ENCODE results near the gene SF3B4.

Gene SF3B4

GRCh38 chr1:149906570-149907075 is 21.0 kb downstream of the SF3B4 start:
- no peak for TF ChIP-seq CTCF (IDR thresholded peaks at IDR 0.05; ENCODE audit: low read depth, low read length)
- no peak for DNase-seq (ENCODE audit: extremely low read depth, low read depth)

- no peak for DNase-seq (ENCODE audit: extremely low read depth, low read depth)
- no peak for TF ChIP-seq CTCF (IDR thresholded peaks at IDR 0.05; ENCODE audit: low read depth, low read length)
These were observed 23.6 kb downstream of the SF3B4 start for GRCh38 chr1:149903836-149904491.

- no peak for TF ChIP-seq CTCF (IDR thresholded peaks at IDR 0.05; ENCODE audit: low read depth, low read length)
- DNase-seq (ENCODE audit: extremely low read depth, low read depth): no peak
These were observed 27.9 kb downstream of the SF3B4 start, which contains the start of gene BOLA1 for GRCh38 chr1:149899460-149900284. Gene BOLA1, plus strand, starts transcription at chr1:149899568. Its CDS starts 492 bp downstream, at chr1:149900060.

GRCh38 chr1:149896575-149896974 is 31.0 kb downstream of the SF3B4 start:
- no peak for TF ChIP-seq CTCF (IDR thresholded peaks at IDR 0.05; ENCODE audit: low read depth, low read length)
- DNase-seq (ENCODE audit: extremely low read depth, low read depth): no peak

GRCh38 chr1:149888999-149889289 is 38.7 kb downstream of the SF3B4 start:
- no peak for DNase-seq (ENCODE audit: extremely low read depth, low read depth)
- TF ChIP-seq CTCF (IDR thresholded peaks at IDR 0.05; ENCODE audit: low read depth, low read length): no peak

GRCh38 chr1:149888247-149888998 is 39.2 kb downstream of the SF3B4 start:
- DNase-seq (ENCODE audit: extremely low read depth, low read depth): peak; percentile 77
- TF ChIP-seq CTCF (IDR thresholded peaks at IDR 0.05; ENCODE audit: low read depth, low read length): peak; percentile 70
